Measurements from ENCODE around the gene UBE2D4.
"Not testable (repeated sequence)": the region's sequence is repeated elsewhere in the genome, so short reads cannot be mapped to it uniquely, and the experiment has no call there.

The UBE2D4 gene

DNA sequence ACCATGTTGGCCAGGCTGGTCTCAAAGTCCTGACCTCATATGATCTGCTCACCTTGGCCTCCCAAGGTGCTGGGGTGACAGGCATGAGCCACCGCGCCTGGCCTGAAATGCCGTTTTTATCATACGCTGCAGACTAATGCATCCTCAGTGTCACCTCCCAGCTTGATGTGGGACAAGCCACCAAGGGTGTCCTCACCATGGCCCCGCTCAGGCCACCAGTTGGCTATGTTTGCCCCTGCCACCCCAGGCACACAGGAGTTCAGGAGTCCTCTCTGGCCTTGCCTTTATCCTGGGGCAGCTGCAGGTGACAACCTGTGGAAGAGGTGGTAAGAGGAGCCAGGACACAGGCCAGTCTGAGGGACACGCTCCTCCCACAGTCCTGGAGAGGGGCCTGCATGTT, 68.4 kb downstream of the UBE2D4 start:
- not testable (repeated sequence) for H3K27ac ChIP-seq (ENCODE audit: low read depth, low read length); H3K36me3 ChIP-seq (ENCODE audit: insufficient read depth, low read length); H3K9me3 ChIP-seq (ENCODE audit: insufficient read depth, low read depth, low read length); H3K9ac ChIP-seq (ENCODE audit: low read depth, low read length); H3K4me1 ChIP-seq (ENCODE audit: insufficient read depth, low read length); H3K27me3 ChIP-seq (ENCODE audit: insufficient read depth, low read length); H3K4me3 ChIP-seq (ENCODE audit: low read length)
- WGBS = 98% methylated on average over 5 of the region's 6 CpGs

DNA sequence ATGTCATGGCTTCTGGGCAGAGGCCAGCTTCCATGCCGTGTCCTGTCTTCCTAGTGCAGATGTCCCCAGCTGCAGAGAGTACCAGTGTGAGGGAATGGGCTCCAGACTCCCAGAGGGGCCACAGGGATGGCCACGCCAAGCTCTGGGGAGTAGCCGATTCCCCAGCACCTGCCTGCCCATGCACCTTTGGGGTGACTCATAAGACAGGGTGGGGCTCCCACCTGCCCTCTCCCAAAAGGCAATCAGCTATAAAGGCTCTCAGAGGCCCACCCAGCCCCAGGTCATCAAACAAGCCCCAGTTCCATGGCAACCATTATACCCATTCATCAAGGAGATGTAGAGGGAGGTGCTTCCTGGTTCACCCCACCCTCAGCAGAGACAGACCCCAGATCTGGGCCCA, 71.3 kb downstream of the UBE2D4 start, which contains the start of gene SPDYE1:
TSS of gene SPDYE1 (plus strand) at position 366 of the 400 bp plus-strand sequence. CDS start 2,053 bp downstream, outside the sequence.
- not testable (repeated sequence) for H3K27ac ChIP-seq (ENCODE audit: low read depth, low read length); H3K9ac ChIP-seq (ENCODE audit: low read depth, low read length); H3K9me3 ChIP-seq (ENCODE audit: insufficient read depth, low read depth, low read length); H3K36me3 ChIP-seq (ENCODE audit: insufficient read depth, low read length); H3K4me3 ChIP-seq (ENCODE audit: low read length); H3K4me1 ChIP-seq (ENCODE audit: insufficient read depth, low read length); H3K27me3 ChIP-seq (ENCODE audit: insufficient read depth, low read length)
- WGBS = 91% methylated on average over 3 of the region's 3 CpGs
